ENCODE data around the gene TAGLN.

DNA sequence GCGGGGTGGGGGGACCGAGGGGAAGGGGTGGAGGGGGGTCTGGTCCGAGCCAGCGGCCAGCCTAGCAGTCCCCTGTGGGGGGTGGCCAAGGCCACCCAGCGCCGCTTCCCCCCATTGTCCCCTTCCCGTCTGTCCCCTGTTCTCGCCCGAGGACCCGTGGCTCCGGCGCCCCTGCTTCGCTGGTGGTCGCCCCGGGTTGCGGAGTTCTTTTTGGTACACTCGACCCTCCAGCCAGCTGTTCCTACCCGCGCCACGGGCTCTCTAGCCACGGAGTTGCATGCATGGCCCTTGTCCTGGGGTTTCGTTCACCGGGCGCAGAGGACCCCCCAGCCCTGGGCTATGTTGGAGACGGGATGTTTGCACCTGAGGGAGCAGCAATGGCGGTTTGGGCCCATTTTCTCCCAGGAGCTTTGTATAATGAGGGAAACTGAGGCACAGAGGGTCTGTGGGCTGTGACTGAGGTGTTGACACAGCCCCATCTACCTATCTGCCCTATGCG is 33.8 kb downstream of the TAGLN start:
- TF ChIP-seq SP1 (IDR thresholded peaks at IDR 0.05), result no peak
- no peak for TF ChIP-seq FOXA1 (IDR thresholded peaks at IDR 0.05)
- TF ChIP-seq ARNT (IDR thresholded peaks at IDR 0.05), result no peak
- no peak for TF ChIP-seq SUZ12 (IDR thresholded peaks at IDR 0.05)
- no peak for TF ChIP-seq ELF4 (IDR thresholded peaks at IDR 0.05)
